IMR-90 (cell line): ENCODE measurements around the gene UST. TPM values are rescaled to one million over a fixed set of nuclear protein-coding genes. Genes with fewer than 3 reads are reported as not detected.
A peak's percentile ranks its signal among the peaks of the same experiment; 100 is the strongest.

Experiments
- ATAC-seq: fragments of 200-7000 bp; cut with Tn5 transposase; 2 replicates; pipeline ENCODE4 v1.9.1; 2020; ENCODE audit warnings: low read depth, mild to moderate bottlenecking, moderate library complexity
- BruUV-seq: library from RNA; stranded (reverse); fragments of 400-500 nt; replicated peaks from 2 replicates; lab custom pipeline; 2021; lab: Mats Ljungman, UMichigan
- CTCF ChIA-PET: fragments of 300-600 bp; formaldehyde crosslinking; extraction: SDS; loops from one replicate; lab custom pipeline; 2021; ENCODE audit warnings: antibody characterized with exemption; lab: Yijun Ruan, JAX
- POLR2A ChIA-PET: fragments of 300-600 bp; sonication (Branson Sonifier 250); formaldehyde crosslinking; loops from one replicate; lab custom pipeline; 2022; ENCODE audit warnings: antibody characterized with exemption; ENCODE audit not compliant: unreplicated experiment; lab: Charles Lee
- DNase-seq: peaks from one replicate; pipeline ENCODE4 v3.0.0; 2013
- H2AFZ ChIP-seq: replicated peaks from 2 replicates; pipeline ENCODE3; 2013; ENCODE audit warnings: low read length, mild to moderate bottlenecking; ENCODE audit not compliant: poor library complexity
- H2AK5ac ChIP-seq: 2 replicates; pipeline ENCODE4 v1.6.1; 2013; ENCODE audit warnings: low read depth, low read length, inconsistent platforms
- H2AK9ac ChIP-seq: replicated peaks from 2 replicates; pipeline ENCODE3; 2013; ENCODE audit warnings: mild to moderate bottlenecking, low read depth, low read length, moderate library complexity; ENCODE audit not compliant: poor library complexity
- H2BK120ac ChIP-seq: 2 replicates; pipeline ENCODE4 v1.6.1; 2013; ENCODE audit warnings: low read depth, low read length, inconsistent platforms
- H2BK15ac ChIP-seq: 3 replicates; pipeline ENCODE4 v1.6.1; 2013; ENCODE audit warnings: low read depth, low read length, inconsistent platforms
- H2BK20ac ChIP-seq: 2 replicates; pipeline ENCODE4 v1.6.1; 2013; ENCODE audit warnings: low read depth, mild to moderate bottlenecking, inconsistent platforms, low read length, moderate library complexity
- H2BK5ac ChIP-seq: 2 replicates; pipeline ENCODE4 v1.6.1; 2013; ENCODE audit warnings: mild to moderate bottlenecking, low read depth, low read length, inconsistent platforms; ENCODE audit not compliant: poor library complexity, severe bottlenecking
- H3K14ac ChIP-seq: replicated peaks from 2 replicates; pipeline ENCODE4 v1.6.1; 2013; ENCODE audit warnings: low read depth, low read length, inconsistent platforms
- H3K18ac ChIP-seq: 2 replicates; pipeline ENCODE4 v1.6.1; 2013; ENCODE audit warnings: low read depth, low read length, control low read depth
- H3K23ac ChIP-seq: 2 replicates; pipeline ENCODE4 v1.6.1; 2013; ENCODE audit warnings: low read depth, low read length, inconsistent platforms
- H3K27ac ChIP-seq: 2 replicates; pipeline ENCODE4 v1.5.1; 2013; ENCODE audit warnings: mild to moderate bottlenecking, control low read depth, low read length; ENCODE audit not compliant: insufficient read depth
- H3K27me3 ChIP-seq: 2 replicates; pipeline ENCODE4 v1.6.1; 2013; ENCODE audit warnings: low read length; ENCODE audit not compliant: control insufficient read depth, insufficient read depth
- H3K36me3 ChIP-seq: 2 replicates; pipeline ENCODE4 v1.6.1; 2013; ENCODE audit warnings: low read length, mixed read lengths; ENCODE audit not compliant: control insufficient read depth, insufficient read depth
- H3K4ac ChIP-seq: 2 replicates; pipeline ENCODE4 v1.6.1; 2013; ENCODE audit warnings: low read depth, low read length, inconsistent platforms
- H3K4me1 ChIP-seq: 2 replicates; pipeline ENCODE4 v1.6.1; 2013; ENCODE audit warnings: low read length, mixed read lengths; ENCODE audit not compliant: control insufficient read depth, insufficient read depth
- H3K4me2 ChIP-seq: 2 replicates; pipeline ENCODE4 v1.6.1; 2013; ENCODE audit warnings: low read depth, mild to moderate bottlenecking, control low read depth, low read length, moderate library complexity
- H3K4me3 ChIP-seq: 2 replicates; pipeline ENCODE4 v1.5.1; 2013; ENCODE audit warnings: low read depth, mild to moderate bottlenecking, control low read depth, low read length, moderate library complexity; ENCODE audit not compliant: insufficient read depth
- H3K56ac ChIP-seq: 2 replicates; pipeline ENCODE4 v1.6.1; 2013; ENCODE audit warnings: low read length, inconsistent platforms; ENCODE audit not compliant: insufficient read depth; ENCODE audit errors: extremely low read depth
- H3K79me1 ChIP-seq, 2 experiments: 2 replicates each; pipeline ENCODE4 v1.6.1; 2013; ENCODE audit warnings: low read length in 2 of 2, inconsistent platforms in 1 of 2, low read depth in 1 of 2
- H3K9ac ChIP-seq: 2 replicates; pipeline ENCODE4 v1.6.1; 2013; ENCODE audit warnings: low read depth, low read length, control low read depth
- H3K9me1 ChIP-seq: 2 replicates; pipeline ENCODE4 v1.6.1; 2013; ENCODE audit warnings: low read length, inconsistent platforms; ENCODE audit not compliant: insufficient read depth
- H3K9me3 ChIP-seq: 2 replicates; pipeline ENCODE4 v1.6.1; 2013; ENCODE audit warnings: low read length; ENCODE audit not compliant: control insufficient read depth, insufficient read depth
- H4K20me1 ChIP-seq: 2 replicates; pipeline ENCODE4 v1.6.1; 2013; ENCODE audit warnings: low read length, inconsistent platforms; ENCODE audit not compliant: insufficient read depth
- H4K5ac ChIP-seq: 2 replicates; pipeline ENCODE4 v1.6.1; 2013; ENCODE audit warnings: mild to moderate bottlenecking, low read depth, low read length, control low read depth
- H4K8ac ChIP-seq, 2 experiments: 2 replicates each; pipeline ENCODE4 v1.6.1; 2013; ENCODE audit warnings: low read depth in 2 of 2, low read length in 2 of 2, control low read depth in 1 of 2, inconsistent platforms in 1 of 2
- H4K91ac ChIP-seq: 2 replicates; pipeline ENCODE4 v1.6.1; 2013; ENCODE audit warnings: low read depth, low read length, inconsistent platforms; ENCODE audit not compliant: insufficient read depth
- BHLHE40 ChIP-seq: fragments of 150-350 bp; IDR thresholded peaks from 2 replicates; pipeline ENCODE4 v1.6.1; 2016; ENCODE audit warnings: mild to moderate bottlenecking, low read depth, low read length
- CEBPB ChIP-seq: IDR thresholded peaks from 2 replicates; pipeline ENCODE4 v1.6.1; 2012; ENCODE audit warnings: low read depth, low read length, improper control_type of control experiment
- WGBS, 2 experiments: methylation state at CpG; one replicate each; pipeline versions ENCODE4 v1.1.5 to v1.1.7; 2013; ENCODE audit warnings: missing lambda C conversion rate in 2 of 2; ENCODE audit not compliant: insufficient read length in 1 of 2; ENCODE audit errors: extremely low coverage in 2 of 2; 5-methylcytosine and 5-hydroxymethylcytosine counted together
- dilution Hi-C: fragments of 300-500 bp; cut with HindIII; formaldehyde crosslinking; loops from one replicate; pipeline ENCODE4 v1.14.3; 2018; ENCODE audit warnings: low sequenced_read_pairs; ENCODE audit not compliant: unreplicated experiment
- in situ Hi-C: fragments of 300-500 bp; cut with MboI; formaldehyde crosslinking; loops from 3 replicates; pipeline ENCODE4 v1.14.3; 2019; ENCODE audit warnings: low sequenced_read_pairs, inconsistent platforms, mixed read lengths
- intact Hi-C: fragments of 100-400 bp; cut with micrococcal nuclease; formaldehyde crosslinking; loops from 2 replicates; pipeline ENCODE4 v1.10.0; 2022
- polyA plus RNA-seq, 3 experiments: library from polyadenylated mRNA; depleted of rRNA; stranded (reverse); fragments of >200 nt; gene quantifications; 2 replicates each; pipeline ENCODE4 v1.2.3, GENCODE V29; 2012; ENCODE audit warnings: low replicate concordance in 1 of 3
- total RNA-seq: library from RNA; depleted of rRNA; stranded (reverse); fragments of >200 nt; gene quantifications from 2 replicates; pipeline ENCODE4 v1.2.3, GENCODE V29; 2012

The UST gene
- total and polyA plus RNA-seq, 2 of the 4 experiments (the other 2 are of a cell fraction): 7.7 to 13.8 TPM

DNA sequence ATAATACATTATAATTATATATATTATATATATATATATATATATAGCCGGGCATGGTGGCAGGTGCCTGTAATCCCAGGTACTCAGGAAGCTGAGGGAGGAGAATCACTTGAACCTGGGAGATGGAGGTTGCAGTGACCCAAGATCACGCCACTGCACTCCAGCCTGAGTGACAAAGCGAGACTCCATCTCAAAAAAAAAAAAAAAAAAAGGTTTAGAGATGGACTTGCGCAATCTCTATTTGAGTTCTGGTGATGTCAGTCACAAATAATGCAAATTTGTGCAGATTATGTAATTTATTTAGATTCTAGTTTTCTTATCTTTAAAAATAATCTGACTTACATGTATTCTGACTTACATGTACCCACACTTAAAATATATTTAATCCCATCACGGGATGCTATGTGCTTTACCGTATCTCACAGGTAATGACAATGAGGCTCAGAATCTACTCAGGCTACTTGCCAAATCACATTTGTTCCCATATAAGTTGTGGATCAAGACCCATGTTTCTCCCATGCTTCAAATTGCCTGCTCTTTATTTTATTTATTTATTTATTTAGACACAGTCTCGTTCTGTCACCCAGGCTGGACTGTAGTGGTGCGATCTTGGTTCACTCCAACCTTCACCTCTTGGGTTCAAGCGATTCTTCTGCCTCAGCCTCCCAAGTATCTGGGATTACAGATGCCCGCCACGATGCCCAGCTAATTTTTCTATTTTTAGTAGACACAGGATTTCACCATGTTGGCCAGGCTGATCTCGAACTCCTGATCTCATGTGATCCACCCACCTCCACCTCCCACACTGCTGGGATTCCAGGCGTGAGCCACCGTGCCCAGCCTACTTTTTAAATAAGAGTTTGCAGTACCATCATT lies 7.6 kb upstream of the UST start:
- TF ChIP-seq CEBPB (peak; percentile 87), BHLHE40 (no peak)
- H4K8ac ChIP-seq: no peak overlapping the region
- no peaks in the 10 kb centered on the region for H3K4me1 ChIP-seq
- dilution Hi-C loops (no loop called here), in situ Hi-C loops (no loop called here), intact Hi-C loops (no loop called here)
- H3K4me2 ChIP-seq: no peak overlapping the region
- H2BK15ac ChIP-seq: no peak overlapping the region
- no peak overlapping the region for H3K4ac ChIP-seq
- H2AFZ ChIP-seq: no peak overlapping the region
- H3K56ac ChIP-seq: no peak overlapping the region
- no TSS peak for BruUV-seq
- H3K4me3 ChIP-seq: no peak overlapping the region
- H3K9ac ChIP-seq: no peak overlapping the region
- ATAC-seq: no peak
- H3K9me3 ChIP-seq: no peaks in the 10 kb centered on the region
- no peak overlapping the region for H3K27ac ChIP-seq
- no peaks in the 10 kb centered on the region; the same call in 1 of the 2 replicates for H3K9me1 ChIP-seq
- CTCF ChIA-PET: interaction anchor here (1.3 kb wide), 1 partner anchor 17 kb away, joined by 4 read pairs; no protein-coding TSS in a partner anchor
- no peak overlapping the region for H4K91ac ChIP-seq
- H2BK120ac ChIP-seq: no peak overlapping the region
- no peak overlapping the region for H2AK5ac ChIP-seq
- no peak overlapping the region for H2AK9ac ChIP-seq
- no peak overlapping the region for H3K18ac ChIP-seq
- no peak overlapping the region for H4K5ac ChIP-seq
- H3K14ac ChIP-seq: no peak overlapping the region
- POLR2A ChIA-PET: no interaction called here
- H4K20me1 ChIP-seq: no peaks in the 10 kb centered on the region
- H3K23ac ChIP-seq: no peak overlapping the region
- peaks cover 2% of the 10 kb centered on the region; the same call in 1 of the 2 replicates for H3K27me3 ChIP-seq
- H3K36me3 ChIP-seq: no peaks in the 10 kb centered on the region
- no peak for DNase-seq
- no peak overlapping the region for H2BK20ac ChIP-seq
- no peak overlapping the region for H2BK5ac ChIP-seq
- WGBS, 2 experiments: 98% methylated on average over 7 of the region's 14 CpGs; no CpG with 5 or more reads in 1 of the 2 experiments
- no peaks in the 10 kb centered on the region for H3K79me1 ChIP-seq
